GM12865 (cell line): Measurements from ENCODE around the gene MUC20.
A peak's percentile ranks its signal among the peaks of the same experiment; 100 is the strongest.
"Not testable (repeated sequence)": the region's sequence is repeated elsewhere in the genome, so short reads cannot be mapped to it uniquely, and the experiment has no call there.

Experiments
- DNase-seq: peaks from one replicate; pipeline ENCODE4 v3.0.0; 2010; ENCODE audit warnings: low read depth
- H3K4me3 ChIP-seq: 2 replicates; pipeline ENCODE4 v1.5.1; 2011; ENCODE audit warnings: mild to moderate bottlenecking, low read depth, low read length, control low read depth
- CTCF ChIP-seq: IDR thresholded peaks from 2 replicates; pipeline ENCODE4 v1.5.1; 2011; ENCODE audit warnings: low read length, control low read depth, low read depth, inconsistent platforms; ENCODE audit not compliant: insufficient read depth; ENCODE audit errors: missing control alignments

The MUC20 gene

GRCh38 chr3:195769551-195769950 is 48.8 kb downstream of the MUC20 start:
- DNase-seq = no peak
- no peak for TF ChIP-seq CTCF
- no peak overlapping the region for H3K4me3 ChIP-seq

DNA sequence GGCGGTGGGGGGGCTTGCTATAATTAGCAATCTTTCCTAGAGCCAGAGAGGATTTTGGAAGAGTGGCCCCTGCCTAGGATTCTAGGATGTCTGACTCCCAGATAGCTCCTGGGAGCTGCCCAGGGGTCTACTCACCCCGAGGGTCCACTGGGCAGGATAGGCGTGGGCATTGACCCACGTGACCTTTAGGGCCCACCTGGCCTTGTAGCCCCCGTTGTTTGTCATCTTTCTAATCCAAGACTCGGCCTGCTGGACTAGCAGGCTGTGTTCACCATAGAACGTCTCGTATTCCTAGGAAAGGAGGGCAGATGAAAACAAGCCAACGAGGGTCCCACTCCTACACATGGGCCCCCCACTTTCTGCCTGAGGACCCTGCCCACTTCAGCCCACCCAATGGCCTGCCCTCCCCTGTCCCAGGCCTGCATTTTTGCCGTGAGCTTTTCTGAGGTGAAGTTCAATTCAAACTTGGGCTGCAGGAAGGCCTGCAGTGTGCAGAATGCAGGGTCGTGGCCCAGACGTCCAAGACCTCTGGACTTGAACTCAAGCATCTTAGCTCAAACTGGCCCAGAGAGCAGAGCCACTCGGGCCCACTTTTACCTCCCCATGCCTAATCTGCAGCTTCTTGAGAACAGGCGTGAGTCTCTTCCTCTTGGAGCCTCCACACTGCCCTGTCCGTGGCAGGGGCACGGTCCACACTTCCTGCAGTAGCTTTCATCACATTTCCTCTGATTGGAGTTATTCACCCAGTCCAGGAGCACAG is 49.5 kb downstream of the MUC20 start:
- no peak for TF ChIP-seq CTCF
- no peak overlapping the region for H3K4me3 ChIP-seq
- DNase-seq = peak; percentile 17

- not testable (repeated sequence) for DNase-seq, H3K4me3 ChIP-seq
Measured at GRCh38 chr3:195770841-195771645, 50.3 kb downstream of the MUC20 start.

DNA sequence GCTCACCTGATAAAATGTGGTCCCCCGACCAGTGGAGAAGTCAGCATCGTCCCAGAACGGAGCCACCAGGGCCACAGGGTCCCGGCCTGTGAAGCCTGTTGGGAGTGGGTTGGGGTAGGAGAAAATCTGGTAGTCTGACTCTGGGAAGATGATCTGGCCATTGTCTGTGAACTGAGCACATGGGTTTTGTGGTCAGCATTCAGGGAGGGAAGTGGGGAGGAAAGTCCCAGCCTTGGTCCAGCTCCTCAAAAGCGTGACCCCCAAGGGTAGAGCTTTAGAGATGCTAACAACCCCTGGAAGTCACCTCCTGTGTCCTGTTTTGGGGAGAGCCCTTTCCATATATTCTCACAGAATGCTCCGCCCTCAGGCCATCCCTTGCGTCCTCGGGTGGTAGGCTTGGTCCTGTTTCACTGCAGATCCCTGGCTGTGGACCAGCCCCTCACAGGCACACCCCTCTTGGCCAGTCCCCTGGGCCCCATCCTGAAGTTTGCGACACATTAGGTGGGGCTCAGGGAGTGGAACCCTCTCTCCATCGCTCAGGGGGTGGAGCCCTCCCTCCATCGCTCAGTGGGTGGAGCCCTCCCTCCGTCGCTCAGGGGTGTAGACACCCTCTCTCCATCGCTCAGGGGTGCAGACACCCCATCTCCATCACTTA is 51.0 kb downstream of the MUC20 start:
- no peak for TF ChIP-seq CTCF

GRCh38 chr3:195773956-195774537 is 53.3 kb downstream of the MUC20 start:
- no peak overlapping the region for H3K4me3 ChIP-seq
- no peak for TF ChIP-seq CTCF
- DNase-seq = no peak

More for the DNA sequence above, 51.0 kb downstream of the MUC20 start:
- no peak overlapping the region for H3K4me3 ChIP-seq
- no peak for DNase-seq

DNA sequence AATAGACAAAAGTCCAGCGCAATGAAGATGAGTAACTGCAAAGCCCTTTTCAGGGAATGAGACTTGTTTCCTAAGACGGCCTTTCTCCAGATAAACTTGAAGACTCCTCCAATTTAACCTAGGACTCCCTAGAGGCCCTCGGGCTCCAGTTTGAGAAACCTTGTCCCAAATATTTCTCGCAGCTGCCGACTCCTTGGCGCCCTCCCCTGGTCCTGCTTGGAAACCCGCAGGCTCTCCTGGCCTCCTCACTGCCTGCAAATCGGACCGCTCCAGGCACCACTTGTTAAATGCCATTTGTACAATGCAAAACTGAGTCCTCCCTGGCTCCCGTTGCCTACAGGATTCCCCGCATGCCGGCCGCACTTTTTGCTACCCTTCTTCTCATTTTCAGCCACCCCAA is 54.1 kb downstream of the MUC20 start:
- no peak overlapping the region for H3K4me3 ChIP-seq
- no peak for DNase-seq
- TF ChIP-seq CTCF = peak; percentile 29

- DNase-seq = no peak
- TF ChIP-seq CTCF = no peak
- no peak overlapping the region for H3K4me3 ChIP-seq
Measured at GRCh38 chr3:195777975-195778374, 57.2 kb downstream of the MUC20 start.

DNA sequence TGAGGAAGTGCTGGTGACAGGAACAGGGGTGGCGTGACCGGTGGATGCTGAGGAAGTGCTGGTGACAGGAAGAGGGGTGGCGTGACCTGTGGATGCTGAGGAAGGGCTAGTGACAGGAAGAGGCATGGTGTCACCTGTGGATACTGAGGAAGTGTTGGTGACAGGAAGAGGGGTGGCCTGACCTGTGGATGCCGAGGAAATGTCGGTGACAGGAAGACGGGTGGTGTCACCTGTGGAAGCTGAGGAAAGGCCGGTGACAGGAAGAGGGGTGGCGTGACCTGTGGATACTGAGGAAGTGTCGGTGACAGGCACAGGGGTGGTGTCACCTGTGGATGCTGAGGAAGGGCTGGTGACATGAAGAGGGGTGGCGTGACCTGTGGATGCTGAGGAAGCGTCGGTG is 60.5 kb downstream of the MUC20 start:
- H3K4me3 ChIP-seq, DNase-seq: not testable (repeated sequence)
